ENCODE data around the gene TGFBR3. TPM values are rescaled to one million over a fixed set of nuclear protein-coding genes. Genes with fewer than 3 reads are reported as not detected.

Gene TGFBR3
- total RNA-seq, 1 donor from 2014 or later, result 2.5 TPM

DNA sequence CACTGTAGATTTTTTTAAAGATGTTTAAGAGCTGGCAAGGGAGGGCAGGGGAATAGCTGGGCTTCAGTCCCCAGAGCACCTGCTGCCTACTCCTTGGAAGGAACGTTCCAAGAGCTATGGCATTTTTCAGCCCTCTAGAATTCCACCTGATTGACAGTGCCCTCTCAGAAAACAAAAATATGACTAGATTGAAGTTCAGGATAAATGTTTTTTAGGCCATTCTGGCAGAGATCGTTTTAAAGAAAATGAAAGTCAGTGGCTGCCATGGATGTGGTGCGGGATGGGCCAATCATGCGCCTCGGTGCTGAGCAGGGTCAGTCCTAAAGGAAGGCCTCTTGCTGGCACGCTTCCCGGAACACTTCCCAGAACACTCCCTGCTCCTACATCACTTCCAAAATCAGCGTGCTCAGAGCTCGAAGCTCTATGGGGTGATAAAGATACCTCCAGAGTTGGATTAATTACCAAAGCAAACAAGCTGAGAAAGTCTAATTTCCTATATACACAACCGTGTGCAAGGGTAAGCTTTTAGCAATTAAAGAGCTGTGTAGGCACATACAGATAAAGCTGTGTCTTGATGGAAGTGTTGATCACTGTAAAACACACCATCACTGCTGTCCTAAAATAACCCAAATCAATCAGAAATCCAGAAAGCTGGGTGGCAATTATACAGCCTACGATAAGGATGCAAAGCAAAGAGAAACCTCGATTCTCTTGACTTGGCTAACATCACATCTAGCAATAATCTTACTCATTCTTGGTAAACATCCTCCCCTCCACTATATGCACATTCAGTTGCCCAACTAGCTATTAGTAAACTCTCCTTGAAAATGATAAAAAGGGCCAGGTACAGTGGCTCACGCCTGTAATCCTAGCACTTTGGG, 34.6 kb downstream of the TGFBR3 start:
- H3K27ac Mint-ChIP-seq (ENCODE audit: unreplicated experiment), result no peak overlapping the region
- no peaks in the 10 kb centered on the region for H3K79me2 ChIP-seq (ENCODE audit: insufficient read depth, low read length)
- no peaks in the 10 kb centered on the region for H3K36me3 Mint-ChIP-seq (ENCODE audit: low read depth, unreplicated experiment)
- H3K9ac ChIP-seq (ENCODE audit: low read length), result no peak overlapping the region
- H4K20me1 ChIP-seq (ENCODE audit: insufficient read depth, low read length), result no peaks in the 10 kb centered on the region
- TF ChIP-seq EZH2 (IDR thresholded peaks at IDR 0.05; ENCODE audit: insufficient read depth, low read length), result no peak
- TF ChIP-seq, protein P1, sequence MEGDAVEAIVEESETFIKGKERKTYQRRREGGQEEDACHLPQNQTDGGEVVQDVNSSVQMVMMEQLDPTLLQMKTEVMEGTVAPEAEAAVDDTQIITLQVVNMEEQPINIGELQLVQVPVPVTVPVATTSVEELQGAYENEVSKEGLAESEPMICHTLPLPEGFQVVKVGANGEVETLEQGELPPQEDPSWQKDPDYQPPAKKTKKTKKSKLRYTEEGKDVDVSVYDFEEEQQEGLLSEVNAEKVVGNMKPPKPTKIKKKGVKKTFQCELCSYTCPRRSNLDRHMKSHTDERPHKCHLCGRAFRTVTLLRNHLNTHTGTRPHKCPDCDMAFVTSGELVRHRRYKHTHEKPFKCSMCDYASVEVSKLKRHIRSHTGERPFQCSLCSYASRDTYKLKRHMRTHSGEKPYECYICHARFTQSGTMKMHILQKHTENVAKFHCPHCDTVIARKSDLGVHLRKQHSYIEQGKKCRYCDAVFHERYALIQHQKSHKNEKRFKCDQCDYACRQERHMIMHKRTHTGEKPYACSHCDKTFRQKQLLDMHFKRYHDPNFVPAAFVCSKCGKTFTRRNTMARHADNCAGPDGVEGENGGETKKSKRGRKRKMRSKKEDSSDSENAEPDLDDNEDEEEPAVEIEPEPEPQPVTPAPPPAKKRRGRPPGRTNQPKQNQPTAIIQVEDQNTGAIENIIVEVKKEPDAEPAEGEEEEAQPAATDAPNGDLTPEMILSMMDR (IDR thresholded peaks at IDR 0.05; ENCODE audit: insufficient read depth, low read depth, low read length), result no peak
- H3K27me3 ChIP-seq (ENCODE audit: insufficient read depth, low read length), result no peaks in the 10 kb centered on the region
- no peak overlapping the region for H3K27ac ChIP-seq (ENCODE audit: low read depth, low read length)
- FAIRE-seq (no peak), DNase-seq (ENCODE audit: low read depth) (peak; percentile 68)
- H3K4me3 ChIP-seq (ENCODE audit: insufficient read depth, low read depth, low read length), result no peak overlapping the region
- peak overlapping the region; percentile 32 for H3K4me2 ChIP-seq (ENCODE audit: low read length)
- no peaks in the 10 kb centered on the region for H3K4me1 ChIP-seq (ENCODE audit: insufficient read depth, low read length)
- peaks cover 9% of the 10 kb centered on the region for H3K27me3 Mint-ChIP-seq (ENCODE audit: low read depth, unreplicated experiment)
- H3K4me1 Mint-ChIP-seq (ENCODE audit: low read depth, unreplicated experiment), result no peaks in the 10 kb centered on the region
- H2AFZ ChIP-seq (ENCODE audit: low read depth, low read length), result peak overlapping the region; percentile 7
- H3K9me3 ChIP-seq (ENCODE audit: insufficient read depth, low read depth, low read length), result no peaks in the 10 kb centered on the region
- H3K4me3 Mint-ChIP-seq (ENCODE audit: unreplicated experiment), result no peak overlapping the region
- H3K36me3 ChIP-seq (ENCODE audit: insufficient read depth, low read length), result no peaks in the 10 kb centered on the region
- no peaks in the 10 kb centered on the region for H3K9me3 Mint-ChIP-seq (ENCODE audit: unreplicated experiment)

DNA sequence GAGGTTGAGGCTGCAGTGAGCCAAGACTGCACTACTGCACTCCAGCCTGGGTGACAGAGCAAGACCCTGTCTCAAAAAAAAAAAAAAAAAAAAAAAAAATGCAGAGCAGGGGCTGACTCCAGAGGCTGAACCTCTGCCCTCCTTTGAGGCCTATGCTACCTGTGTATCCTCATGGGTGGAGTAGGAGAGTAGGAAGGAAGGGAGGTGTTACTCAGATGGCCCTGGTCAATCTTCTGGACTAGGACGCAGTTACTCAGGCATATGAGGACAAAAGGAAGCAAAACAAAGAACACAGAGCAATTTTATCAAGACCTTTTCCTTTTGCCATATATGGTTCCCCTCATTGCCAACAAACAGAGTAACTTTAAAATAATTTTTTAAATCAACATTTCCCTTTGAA, 35.2 kb downstream of the TGFBR3 start:
- no peak overlapping the region for H3K27ac Mint-ChIP-seq (ENCODE audit: unreplicated experiment)
- Histone ChIP-seq H2AFZ (ENCODE audit: low read depth, low read length) (no peak overlapping the region), H3K4me1 (ENCODE audit: insufficient read depth, low read length) (no peaks in the 10 kb centered on the region), H3K36me3 (ENCODE audit: insufficient read depth, low read length) (no peaks in the 10 kb centered on the region), H3K9me3 (ENCODE audit: insufficient read depth, low read depth, low read length) (no peaks in the 10 kb centered on the region), H3K27me3 (ENCODE audit: insufficient read depth, low read length) (no peaks in the 10 kb centered on the region), H3K4me3 (ENCODE audit: insufficient read depth, low read depth, low read length) (no peak overlapping the region), H3K27ac (ENCODE audit: low read depth, low read length) (no peak overlapping the region), H4K20me1 (ENCODE audit: insufficient read depth, low read length) (no peaks in the 10 kb centered on the region), H3K79me2 (ENCODE audit: insufficient read depth, low read length) (no peaks in the 10 kb centered on the region), H3K9ac (ENCODE audit: low read length) (no peak overlapping the region), H3K4me2 (ENCODE audit: low read length) (no peak overlapping the region)
- H3K27me3 Mint-ChIP-seq (ENCODE audit: low read depth, unreplicated experiment), result peaks cover 9% of the 10 kb centered on the region
- H3K4me1 Mint-ChIP-seq (ENCODE audit: low read depth, unreplicated experiment), result no peaks in the 10 kb centered on the region
- no peak overlapping the region for H3K4me3 Mint-ChIP-seq (ENCODE audit: unreplicated experiment)
- no peaks in the 10 kb centered on the region for H3K9me3 Mint-ChIP-seq (ENCODE audit: unreplicated experiment)
- no peak for FAIRE-seq
- no peaks in the 10 kb centered on the region for H3K36me3 Mint-ChIP-seq (ENCODE audit: low read depth, unreplicated experiment)
- DNase-seq (ENCODE audit: low read depth), result no peak
- TF ChIP-seq EZH2 (IDR thresholded peaks at IDR 0.05; ENCODE audit: insufficient read depth, low read length), result no peak
- TF ChIP-seq, protein P1 (IDR thresholded peaks at IDR 0.05; ENCODE audit: insufficient read depth, low read depth, low read length), result no peak

DNA sequence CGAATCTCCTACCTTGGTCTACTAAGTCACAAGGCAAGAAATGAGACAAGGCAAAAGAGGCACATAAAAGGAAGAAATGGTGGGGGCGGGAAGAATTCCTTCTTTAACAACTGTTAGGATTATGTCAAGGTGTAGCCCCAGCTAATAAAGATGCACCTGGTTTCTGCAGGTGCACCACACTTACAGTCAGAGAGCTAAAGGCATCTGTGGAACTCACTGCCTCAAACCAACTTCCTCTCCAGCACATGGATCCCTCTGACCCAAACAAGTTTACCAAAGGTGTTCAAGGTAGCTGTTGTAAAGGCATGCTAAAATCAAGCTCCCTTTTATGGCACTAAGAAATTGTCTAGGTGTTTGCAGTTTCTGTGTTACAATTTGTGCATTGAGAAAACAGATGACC, 38.1 kb downstream of the TGFBR3 start:
- H3K27ac Mint-ChIP-seq (ENCODE audit: unreplicated experiment), result no peak overlapping the region
- H3K4me3 ChIP-seq (ENCODE audit: insufficient read depth, low read depth, low read length), result no peak overlapping the region
- H4K20me1 ChIP-seq (ENCODE audit: insufficient read depth, low read length), result no peaks in the 10 kb centered on the region
- no peak overlapping the region for H3K9ac ChIP-seq (ENCODE audit: low read length)
- no peaks in the 10 kb centered on the region for H3K36me3 ChIP-seq (ENCODE audit: insufficient read depth, low read length)
- no peak for DNase-seq (ENCODE audit: low read depth)
- no peaks in the 10 kb centered on the region for H3K4me1 Mint-ChIP-seq (ENCODE audit: low read depth, unreplicated experiment)
- H3K4me2 ChIP-seq (ENCODE audit: low read length), result no peak overlapping the region
- FAIRE-seq, result no peak
- no peaks in the 10 kb centered on the region for H3K9me3 ChIP-seq (ENCODE audit: insufficient read depth, low read depth, low read length)
- H3K9me3 Mint-ChIP-seq (ENCODE audit: unreplicated experiment), result no peaks in the 10 kb centered on the region
- H3K27me3 ChIP-seq (ENCODE audit: insufficient read depth, low read length), result no peaks in the 10 kb centered on the region
- no peak overlapping the region for H3K27ac ChIP-seq (ENCODE audit: low read depth, low read length)
- H2AFZ ChIP-seq (ENCODE audit: low read depth, low read length), result no peak overlapping the region
- no peaks in the 10 kb centered on the region for H3K36me3 Mint-ChIP-seq (ENCODE audit: low read depth, unreplicated experiment)
- TF ChIP-seq, protein P1 (IDR thresholded peaks at IDR 0.05; ENCODE audit: insufficient read depth, low read depth, low read length), result no peak
- no peak for TF ChIP-seq EZH2 (IDR thresholded peaks at IDR 0.05; ENCODE audit: insufficient read depth, low read length)
- peaks cover 9% of the 10 kb centered on the region for H3K27me3 Mint-ChIP-seq (ENCODE audit: low read depth, unreplicated experiment)
- no peak overlapping the region for H3K4me3 Mint-ChIP-seq (ENCODE audit: unreplicated experiment)
- H3K4me1 ChIP-seq (ENCODE audit: insufficient read depth, low read length), result no peaks in the 10 kb centered on the region
- H3K79me2 ChIP-seq (ENCODE audit: insufficient read depth, low read length), result no peaks in the 10 kb centered on the region

All from astrocyte (in vitro differentiated cells and primary cell).